Endothelial cell of umbilical vein (primary cell): ENCODE data around the gene MYO1B. TPM values are rescaled to one million over a fixed set of nuclear protein-coding genes. Genes with fewer than 3 reads are reported as not detected.

ENCODE experiments used
- BruUV-seq: library from RNA; stranded (reverse); fragments of 400-500 nt; replicated peaks from 2 replicates; lab custom pipeline; 2021; lab: Mats Ljungman, UMichigan
- CTCF ChIA-PET: fragments of 300-600, 350-600 bp; sonication (Branson Sonifier 250); formaldehyde crosslinking; loops from one replicate; lab custom pipeline; 2021; ENCODE audit warnings: antibody characterized with exemption, inconsistent platforms; lab: Charles Lee
- POLR2A ChIA-PET: fragments of 300-600, 350-600 bp; sonication (Branson Sonifier 250); formaldehyde crosslinking; loops from one replicate; lab custom pipeline; 2021; ENCODE audit warnings: antibody characterized with exemption, inconsistent platforms; lab: Charles Lee
- DNase-seq: peaks from one replicate; pipeline ENCODE4 v3.0.0-alpha.2; 2011; ENCODE audit warnings: low read depth, low spot score
- FAIRE-seq: peaks from 2 replicates; lab custom pipeline; 2011; peaks lifted over from hg19 to GRCh38; lab: Jason Lieb, UNC
- H2AFZ ChIP-seq: 2 replicates; pipeline ENCODE4 v1.6.0; 2012; ENCODE audit warnings: low read depth, low read length, control low read depth, inconsistent platforms
- H3K27ac ChIP-seq: 2 replicates; pipeline ENCODE4 v1.5.1; 2011; ENCODE audit warnings: low read depth, mild to moderate bottlenecking, control low read depth, low read length, moderate library complexity; ENCODE audit not compliant: insufficient read depth
- H3K27me3 ChIP-seq, 2 experiments: 2 replicates each; pipeline versions ENCODE4 v1.6.0 to v1.6.1; 2011; ENCODE audit warnings: low read length in 2 of 2, mixed read lengths in 1 of 2; ENCODE audit not compliant: control insufficient read depth in 2 of 2, insufficient read depth in 2 of 2
- H3K36me3 ChIP-seq, 2 experiments: 2 replicates in 1 of 2; 3 replicates in 1 of 2; pipeline ENCODE4 v1.5.1; 2011; ENCODE audit warnings: low read length in 2 of 2, mild to moderate bottlenecking in 1 of 2, moderate library complexity in 1 of 2; ENCODE audit not compliant: control insufficient read depth in 2 of 2, insufficient read depth in 2 of 2; ENCODE audit errors: extremely low read depth in 1 of 2
- H3K4me1 ChIP-seq: 3 replicates; pipeline ENCODE4 v1.5.1; 2011; ENCODE audit warnings: mild to moderate bottlenecking, low read length; ENCODE audit not compliant: control insufficient read depth, insufficient read depth; ENCODE audit errors: extremely low read depth
- H3K4me2 ChIP-seq: 2 replicates; pipeline ENCODE4 v1.6.1; 2011; ENCODE audit warnings: low read length, control low read depth, mixed read lengths; ENCODE audit not compliant: insufficient read depth
- H3K4me3 ChIP-seq, 3 experiments: fragments of 200-600 bp in 1 of 3; sonication (generic), shearing (Covaris generic) in 1 of 3; replicated peaks in 1 of 3; 2 replicates each; pipeline ENCODE4 v1.5.1; 2011 to 2016; ENCODE audit warnings: control low read depth in 3 of 3, low read length in 3 of 3, mild to moderate bottlenecking in 2 of 3, inconsistent platforms in 1 of 3, low read depth in 1 of 3, moderate library complexity in 1 of 3; ENCODE audit not compliant: insufficient read depth in 1 of 3
- H3K79me2 ChIP-seq: 2 replicates; pipeline ENCODE4 v1.6.0; 2012; ENCODE audit warnings: low read length, inconsistent platforms; ENCODE audit not compliant: control insufficient read depth, insufficient read depth
- H3K9ac ChIP-seq: replicated peaks from 2 replicates; pipeline ENCODE3; 2011; ENCODE audit warnings: low read length, control low read depth; ENCODE audit not compliant: insufficient read depth; ENCODE audit errors: extremely low read depth
- H3K9me1 ChIP-seq: replicated peaks from 3 replicates; pipeline ENCODE4 v1.6.0; 2011; ENCODE audit warnings: mild to moderate bottlenecking, low read length; ENCODE audit not compliant: control insufficient read depth, insufficient read depth; ENCODE audit errors: extremely low read depth
- H3K9me3 ChIP-seq: replicated peaks from 2 replicates; pipeline ENCODE4 v1.5.1; 2012; ENCODE audit warnings: low read length, inconsistent platforms; ENCODE audit not compliant: control insufficient read depth, insufficient read depth
- H4K20me1 ChIP-seq: replicated peaks from 2 replicates; pipeline ENCODE3; 2011; ENCODE audit warnings: mild to moderate bottlenecking, low read length; ENCODE audit not compliant: control insufficient read depth, insufficient read depth; ENCODE audit errors: extremely low read depth
- EZH2 ChIP-seq: IDR thresholded peaks from 2 replicates; pipeline ENCODE4 v1.6.1; 2012; ENCODE audit warnings: borderline replicate concordance, low read depth, mild to moderate bottlenecking, moderate library complexity, low read length, inconsistent platforms; ENCODE audit not compliant: severe bottlenecking
- FOS ChIP-seq: IDR thresholded peaks from 2 replicates; pipeline ENCODE4 v1.6.1; 2011; ENCODE audit warnings: mild to moderate bottlenecking, low read length, moderate library complexity, borderline replicate concordance; ENCODE audit not compliant: insufficient read depth
- GATA2 ChIP-seq: IDR thresholded peaks from 2 replicates; pipeline ENCODE4 v1.7.0; 2011; ENCODE audit warnings: low read depth, mild to moderate bottlenecking, moderate library complexity, mixed read lengths, low read length; ENCODE audit not compliant: insufficient read length, insufficient read depth
- JUN ChIP-seq: IDR thresholded peaks from 2 replicates; pipeline ENCODE4 v1.6.1; 2011; ENCODE audit warnings: borderline replicate concordance, low read depth; ENCODE audit not compliant: insufficient read length, insufficient read depth
- MYC ChIP-seq: IDR thresholded peaks from one replicate; pipeline ENCODE4 v1.6.1; 2011; ENCODE audit warnings: mild to moderate bottlenecking, low read depth, low read length
- POLR2A ChIP-seq: IDR thresholded peaks from 2 replicates; pipeline ENCODE4 v1.6.1; 2012; ENCODE audit warnings: low read depth, mild to moderate bottlenecking, control low read depth, low read length
- POLR2AphosphoS5 ChIP-seq: IDR thresholded peaks from 2 replicates; pipeline ENCODE4 v1.6.1; 2012; ENCODE audit warnings: low read depth, mild to moderate bottlenecking, control low read depth, low read length, moderate library complexity; ENCODE audit not compliant: insufficient read depth
- dilution Hi-C: fragments of 300-500 bp; cut with MboI; formaldehyde crosslinking; loops from one replicate; pipeline ENCODE4 v1.15.0; 2019; ENCODE audit warnings: low sequenced_read_pairs; ENCODE audit not compliant: extremely low pct_ligation_motif_present
- intact Hi-C: fragments of 100-400 bp; cut with micrococcal nuclease; formaldehyde crosslinking; loops from one replicate; pipeline ENCODE4 v1.10.0; 2022
- polyA plus RNA-seq, 4 experiments: library from polyadenylated mRNA; depleted of rRNA in 3 of 4; stranded (reverse) in 3 of 4; unstranded in 1 of 4; fragments of >200 nt; gene quantifications; 2 replicates each; pipeline versions ENCODE4 v1.2.1 to v1.2.3, GENCODE V29; 2011 to 2012; ENCODE audit warnings: missing spikeins in 1 of 4
- total RNA-seq: library from RNA; stranded (reverse); gene quantifications from 2 replicates; pipeline ENCODE4 v1.2.3, GENCODE V29; 2021
- TF ChIP-seq, protein P1 (sequence below), 2 donors: IDR thresholded peaks; 1 replicate in 1 of 2; 2 replicates in 1 of 2; pipeline ENCODE4 v1.5.1; 2011; ENCODE audit warnings: low read length in 2 of 2, mild to moderate bottlenecking in 2 of 2, moderate library complexity in 2 of 2, control low read depth in 1 of 2, inconsistent platforms in 1 of 2, low read depth in 1 of 2; ENCODE audit not compliant: insufficient read depth in 1 of 2; ENCODE audit errors: extremely low read depth in 1 of 2
- TF ChIP-seq, protein P2 (sequence below): IDR thresholded peaks from 2 replicates; pipeline ENCODE4 v1.6.1; 2011; ENCODE audit not compliant: insufficient read depth, insufficient read length

The MYO1B gene
- total and polyA plus RNA-seq, 2 donors (not counting 3 experiments of a cell fraction or from before 2014, with no cell fraction given): 8.7 to 51.1 TPM

DNA sequence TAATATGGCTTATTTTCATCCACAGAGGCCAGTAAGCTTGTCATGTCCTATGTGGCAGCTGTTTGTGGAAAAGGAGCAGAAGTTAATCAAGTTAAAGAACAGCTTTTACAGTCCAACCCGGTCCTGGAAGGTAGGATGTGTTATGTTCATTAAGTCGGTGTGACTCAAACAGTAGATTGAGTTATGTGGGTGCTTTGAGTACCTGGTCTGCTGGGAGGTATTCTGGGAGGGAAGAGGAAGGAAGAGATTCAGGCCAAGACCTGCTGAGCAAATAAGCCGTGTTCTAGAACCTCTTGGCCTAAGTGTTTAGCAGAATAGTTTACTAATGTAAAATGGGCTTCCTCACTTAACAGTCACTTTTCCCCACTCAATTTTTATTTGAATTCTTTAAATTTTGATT, 96.2 kb downstream of the MYO1B start:
- Histone ChIP-seq H3K27ac (no peak overlapping the region), H3K9ac (no peak overlapping the region), H3K4me2 (no peak overlapping the region), H4K20me1 (no peaks in the 10 kb centered on the region), H3K79me2 (no peaks in the 10 kb centered on the region), H2AFZ (no peak overlapping the region), H3K4me3 (no peak overlapping the region), H3K4me1 (no peaks in the 10 kb centered on the region), H3K36me3 (no peaks in the 10 kb centered on the region), H3K27me3 (no peaks in the 10 kb centered on the region), H3K9me1 (no peaks in the 10 kb centered on the region), H3K9me3 (no peaks in the 10 kb centered on the region)
- FAIRE-seq (peak; percentile 21), DNase-seq (no peak)
- no peak for TF ChIP-seq MYC
- no peak for TF ChIP-seq POLR2AphosphoS5
- TF ChIP-seq, protein P1, sequence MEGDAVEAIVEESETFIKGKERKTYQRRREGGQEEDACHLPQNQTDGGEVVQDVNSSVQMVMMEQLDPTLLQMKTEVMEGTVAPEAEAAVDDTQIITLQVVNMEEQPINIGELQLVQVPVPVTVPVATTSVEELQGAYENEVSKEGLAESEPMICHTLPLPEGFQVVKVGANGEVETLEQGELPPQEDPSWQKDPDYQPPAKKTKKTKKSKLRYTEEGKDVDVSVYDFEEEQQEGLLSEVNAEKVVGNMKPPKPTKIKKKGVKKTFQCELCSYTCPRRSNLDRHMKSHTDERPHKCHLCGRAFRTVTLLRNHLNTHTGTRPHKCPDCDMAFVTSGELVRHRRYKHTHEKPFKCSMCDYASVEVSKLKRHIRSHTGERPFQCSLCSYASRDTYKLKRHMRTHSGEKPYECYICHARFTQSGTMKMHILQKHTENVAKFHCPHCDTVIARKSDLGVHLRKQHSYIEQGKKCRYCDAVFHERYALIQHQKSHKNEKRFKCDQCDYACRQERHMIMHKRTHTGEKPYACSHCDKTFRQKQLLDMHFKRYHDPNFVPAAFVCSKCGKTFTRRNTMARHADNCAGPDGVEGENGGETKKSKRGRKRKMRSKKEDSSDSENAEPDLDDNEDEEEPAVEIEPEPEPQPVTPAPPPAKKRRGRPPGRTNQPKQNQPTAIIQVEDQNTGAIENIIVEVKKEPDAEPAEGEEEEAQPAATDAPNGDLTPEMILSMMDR (IDR thresholded peaks at IDR 0.05; ENCODE audit: extremely low read depth in 1 of 2, insufficient read depth in 1 of 2, low read depth in 1 of 2, low read length in 2 of 2): no peak
- TF ChIP-seq GATA2: no peak
- BruUV-seq: no TSS peak
- dilution Hi-C loops (no loop called here), intact Hi-C loops (no loop called here)
- POLR2A ChIA-PET: no interaction called here
- CTCF ChIA-PET: interaction anchor here (1.3 kb wide), 1 partner anchor 123 kb away, joined by 3 read pairs; no protein-coding TSS in a partner anchor

DNA sequence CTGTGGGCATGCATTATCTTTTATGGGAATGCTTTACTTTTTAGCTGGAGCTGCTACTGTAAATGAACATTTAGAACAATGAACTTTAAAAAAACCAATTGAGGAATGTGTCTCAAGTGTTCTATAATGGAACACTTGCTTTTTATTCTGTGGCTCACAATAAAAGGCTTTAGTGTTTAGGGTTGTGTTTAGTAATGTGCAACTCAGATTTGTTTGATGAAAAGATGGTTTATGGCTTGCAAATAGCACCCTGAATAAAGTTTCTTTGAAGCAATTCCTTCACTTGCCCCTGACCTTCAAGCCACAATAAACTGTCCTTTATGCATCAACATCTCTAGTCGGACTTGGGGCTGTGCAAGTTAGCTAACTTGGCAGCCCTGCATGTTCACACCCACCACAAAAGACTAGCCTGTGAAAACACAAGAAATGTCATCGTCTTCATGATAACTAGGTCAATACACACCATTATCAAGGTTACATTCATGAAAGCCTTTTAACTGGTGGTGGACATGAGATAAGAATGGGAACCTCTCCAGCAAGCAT, 98.7 kb downstream of the MYO1B start:
- no peak overlapping the region for H3K4me2 ChIP-seq
- dilution Hi-C loops (no loop called here), intact Hi-C loops (no loop called here)
- no TSS peak for BruUV-seq
- no peaks in the 10 kb centered on the region for H3K9me3 ChIP-seq
- TF ChIP-seq GATA2 (no peak), FOS (no peak), POLR2AphosphoS5 (no peak), JUN (no peak), MYC (no peak), EZH2 (no peak), POLR2A (no peak)
- TF ChIP-seq, protein P1 (IDR thresholded peaks at IDR 0.05; ENCODE audit: extremely low read depth in 1 of 2, insufficient read depth in 1 of 2, low read depth in 1 of 2, low read length in 2 of 2): no peak
- TF ChIP-seq, protein P2, sequence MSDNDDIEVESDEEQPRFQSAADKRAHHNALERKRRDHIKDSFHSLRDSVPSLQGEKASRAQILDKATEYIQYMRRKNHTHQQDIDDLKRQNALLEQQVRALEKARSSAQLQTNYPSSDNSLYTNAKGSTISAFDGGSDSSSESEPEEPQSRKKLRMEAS: no peak
- DNase-seq (no peak), FAIRE-seq (no peak)
- no peak overlapping the region for H2AFZ ChIP-seq
- H3K4me3 ChIP-seq: no peak overlapping the region
- H3K27me3 ChIP-seq: no peaks in the 10 kb centered on the region
- H3K27ac ChIP-seq: no peak overlapping the region
- H3K9ac ChIP-seq: no peak overlapping the region
- no peaks in the 10 kb centered on the region for H3K9me1 ChIP-seq
- no peaks in the 10 kb centered on the region for H4K20me1 ChIP-seq
- ChIA-PET POLR2A (no interaction called here), CTCF (no interaction called here)
- H3K79me2 ChIP-seq: no peaks in the 10 kb centered on the region
- no peaks in the 10 kb centered on the region for H3K4me1 ChIP-seq
- H3K36me3 ChIP-seq: no peaks in the 10 kb centered on the region
